Measurements from ENCODE around the gene PCBP1. TPM values are rescaled to one million over a fixed set of nuclear protein-coding genes. Genes with fewer than 3 reads are reported as not detected.
A peak's percentile ranks its signal among the peaks of the same experiment; 100 is the strongest.

The PCBP1 gene
- total RNA-seq, 1 experiment from 2014 or later = 276 TPM

- Histone ChIP-seq H3K36me3 (ENCODE audit: control insufficient read depth, insufficient read depth, low read length) (no peaks in the 10 kb centered on the region), H3K4me1 (ENCODE audit: control insufficient read depth, insufficient read depth, low read length) (peaks cover under 1% of the 10 kb centered on the region; the same call in 1 of the 2 replicates), H3K9me3 (ENCODE audit: control insufficient read depth, insufficient read depth, low read depth, low read length) (no peaks in the 10 kb centered on the region), H3K27ac (ENCODE audit: low read length) (peak overlapping the region; percentile 3; the same call in 1 of the 2 replicates), H3K4me3 (ENCODE audit: low read depth in 2 of 2, low read length in 2 of 2) (no peak overlapping the region), H3K27me3 (ENCODE audit: control insufficient read depth, insufficient read depth, low read length) (no peaks in the 10 kb centered on the region)
- CTCF ChIA-PET = interaction anchor here (0.6 kb wide), 1 partner anchor 20 kb away, joined by 4 read pairs; no protein-coding TSS in a partner anchor
- in situ Hi-C loops (cut with HindIII; ENCODE audit: low pct_unique_long_range_greater_than_20kb, low sequenced_read_pairs) (no loop called here), intact Hi-C loops (cut with micrococcal nuclease; ENCODE audit: unreplicated experiment) (no loop called here)
- POLR2A ChIA-PET = no interaction called here
- TF ChIP-seq SIN3A (IDR thresholded peaks at IDR 0.05; ENCODE audit: borderline replicate concordance, insufficient read depth, low read depth, low read length) (no peak), TCF7L2 (IDR thresholded peaks at IDR 0.05; ENCODE audit: low read depth, low read length) (no peak), POLR2AphosphoS5 (IDR thresholded peaks at IDR 0.05; ENCODE audit: low read depth, low read length) (no peak)
- TF ChIP-seq, protein P1, sequence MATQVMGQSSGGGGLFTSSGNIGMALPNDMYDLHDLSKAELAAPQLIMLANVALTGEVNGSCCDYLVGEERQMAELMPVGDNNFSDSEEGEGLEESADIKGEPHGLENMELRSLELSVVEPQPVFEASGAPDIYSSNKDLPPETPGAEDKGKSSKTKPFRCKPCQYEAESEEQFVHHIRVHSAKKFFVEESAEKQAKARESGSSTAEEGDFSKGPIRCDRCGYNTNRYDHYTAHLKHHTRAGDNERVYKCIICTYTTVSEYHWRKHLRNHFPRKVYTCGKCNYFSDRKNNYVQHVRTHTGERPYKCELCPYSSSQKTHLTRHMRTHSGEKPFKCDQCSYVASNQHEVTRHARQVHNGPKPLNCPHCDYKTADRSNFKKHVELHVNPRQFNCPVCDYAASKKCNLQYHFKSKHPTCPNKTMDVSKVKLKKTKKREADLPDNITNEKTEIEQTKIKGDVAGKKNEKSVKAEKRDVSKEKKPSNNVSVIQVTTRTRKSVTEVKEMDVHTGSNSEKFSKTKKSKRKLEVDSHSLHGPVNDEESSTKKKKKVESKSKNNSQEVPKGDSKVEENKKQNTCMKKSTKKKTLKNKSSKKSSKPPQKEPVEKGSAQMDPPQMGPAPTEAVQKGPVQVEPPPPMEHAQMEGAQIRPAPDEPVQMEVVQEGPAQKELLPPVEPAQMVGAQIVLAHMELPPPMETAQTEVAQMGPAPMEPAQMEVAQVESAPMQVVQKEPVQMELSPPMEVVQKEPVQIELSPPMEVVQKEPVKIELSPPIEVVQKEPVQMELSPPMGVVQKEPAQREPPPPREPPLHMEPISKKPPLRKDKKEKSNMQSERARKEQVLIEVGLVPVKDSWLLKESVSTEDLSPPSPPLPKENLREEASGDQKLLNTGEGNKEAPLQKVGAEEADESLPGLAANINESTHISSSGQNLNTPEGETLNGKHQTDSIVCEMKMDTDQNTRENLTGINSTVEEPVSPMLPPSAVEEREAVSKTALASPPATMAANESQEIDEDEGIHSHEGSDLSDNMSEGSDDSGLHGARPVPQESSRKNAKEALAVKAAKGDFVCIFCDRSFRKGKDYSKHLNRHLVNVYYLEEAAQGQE (IDR thresholded peaks at IDR 0.05; ENCODE audit: insufficient read depth in 1 of 2, low read depth in 2 of 2, low read length in 1 of 2) = no peak
- TF ChIP-seq, protein P2, sequence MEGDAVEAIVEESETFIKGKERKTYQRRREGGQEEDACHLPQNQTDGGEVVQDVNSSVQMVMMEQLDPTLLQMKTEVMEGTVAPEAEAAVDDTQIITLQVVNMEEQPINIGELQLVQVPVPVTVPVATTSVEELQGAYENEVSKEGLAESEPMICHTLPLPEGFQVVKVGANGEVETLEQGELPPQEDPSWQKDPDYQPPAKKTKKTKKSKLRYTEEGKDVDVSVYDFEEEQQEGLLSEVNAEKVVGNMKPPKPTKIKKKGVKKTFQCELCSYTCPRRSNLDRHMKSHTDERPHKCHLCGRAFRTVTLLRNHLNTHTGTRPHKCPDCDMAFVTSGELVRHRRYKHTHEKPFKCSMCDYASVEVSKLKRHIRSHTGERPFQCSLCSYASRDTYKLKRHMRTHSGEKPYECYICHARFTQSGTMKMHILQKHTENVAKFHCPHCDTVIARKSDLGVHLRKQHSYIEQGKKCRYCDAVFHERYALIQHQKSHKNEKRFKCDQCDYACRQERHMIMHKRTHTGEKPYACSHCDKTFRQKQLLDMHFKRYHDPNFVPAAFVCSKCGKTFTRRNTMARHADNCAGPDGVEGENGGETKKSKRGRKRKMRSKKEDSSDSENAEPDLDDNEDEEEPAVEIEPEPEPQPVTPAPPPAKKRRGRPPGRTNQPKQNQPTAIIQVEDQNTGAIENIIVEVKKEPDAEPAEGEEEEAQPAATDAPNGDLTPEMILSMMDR (IDR thresholded peaks at IDR 0.05) = no peak
- no peak for ATAC-seq
- DNase-seq (ENCODE audit: low read depth, low spot score) = no peak
- no TSS peak for BruUV-seq (replicated peaks)
Observed at GRCh38 chr2:70094978-70095719, 7.9 kb downstream of the PCBP1 start.

GRCh38 chr2:70095720-70096670 lies 8.7 kb downstream of the PCBP1 start:
- in situ Hi-C loops (cut with HindIII; ENCODE audit: low pct_unique_long_range_greater_than_20kb, low sequenced_read_pairs) (no loop called here), intact Hi-C loops (cut with micrococcal nuclease; ENCODE audit: unreplicated experiment) (no loop called here)
- H3K4me1 ChIP-seq (ENCODE audit: control insufficient read depth, insufficient read depth, low read length) = no peaks in the 10 kb centered on the region
- BruUV-seq (replicated peaks) = no TSS peak
- DNase-seq (ENCODE audit: low read depth, low spot score) (no peak), ATAC-seq (no peak)
- TF ChIP-seq TCF7L2 (IDR thresholded peaks at IDR 0.05; ENCODE audit: low read depth, low read length) (no peak), POLR2AphosphoS5 (IDR thresholded peaks at IDR 0.05; ENCODE audit: low read depth, low read length) (no peak), SIN3A (IDR thresholded peaks at IDR 0.05; ENCODE audit: borderline replicate concordance, insufficient read depth, low read depth, low read length) (no peak)
- TF ChIP-seq, protein P2 (IDR thresholded peaks at IDR 0.05) = no peak
- TF ChIP-seq, protein P1 (IDR thresholded peaks at IDR 0.05; ENCODE audit: insufficient read depth in 1 of 2, low read depth in 2 of 2, low read length in 1 of 2) = no peak
- POLR2A ChIA-PET = no interaction called here
- no peaks in the 10 kb centered on the region for H3K27me3 ChIP-seq (ENCODE audit: control insufficient read depth, insufficient read depth, low read length)
- no peaks in the 10 kb centered on the region for H3K9me3 ChIP-seq (ENCODE audit: control insufficient read depth, insufficient read depth, low read depth, low read length)
- H3K36me3 ChIP-seq (ENCODE audit: control insufficient read depth, insufficient read depth, low read length) = no peaks in the 10 kb centered on the region
- no peak overlapping the region for H3K27ac ChIP-seq (ENCODE audit: low read length)
- H3K4me3 ChIP-seq (ENCODE audit: low read depth in 2 of 2, low read length in 2 of 2) = no peak overlapping the region
- CTCF ChIA-PET = interaction anchor here (0.6 kb wide), 1 partner anchor 19 kb away, joined by 4 read pairs; no protein-coding TSS in a partner anchor
